ENCODE data around the gene RAB7B.

RAB7B gene

GRCh38 chr1:205992218-205992882, 10.8 kb downstream of the RAB7B start:
- TF ChIP-seq, protein P1, sequence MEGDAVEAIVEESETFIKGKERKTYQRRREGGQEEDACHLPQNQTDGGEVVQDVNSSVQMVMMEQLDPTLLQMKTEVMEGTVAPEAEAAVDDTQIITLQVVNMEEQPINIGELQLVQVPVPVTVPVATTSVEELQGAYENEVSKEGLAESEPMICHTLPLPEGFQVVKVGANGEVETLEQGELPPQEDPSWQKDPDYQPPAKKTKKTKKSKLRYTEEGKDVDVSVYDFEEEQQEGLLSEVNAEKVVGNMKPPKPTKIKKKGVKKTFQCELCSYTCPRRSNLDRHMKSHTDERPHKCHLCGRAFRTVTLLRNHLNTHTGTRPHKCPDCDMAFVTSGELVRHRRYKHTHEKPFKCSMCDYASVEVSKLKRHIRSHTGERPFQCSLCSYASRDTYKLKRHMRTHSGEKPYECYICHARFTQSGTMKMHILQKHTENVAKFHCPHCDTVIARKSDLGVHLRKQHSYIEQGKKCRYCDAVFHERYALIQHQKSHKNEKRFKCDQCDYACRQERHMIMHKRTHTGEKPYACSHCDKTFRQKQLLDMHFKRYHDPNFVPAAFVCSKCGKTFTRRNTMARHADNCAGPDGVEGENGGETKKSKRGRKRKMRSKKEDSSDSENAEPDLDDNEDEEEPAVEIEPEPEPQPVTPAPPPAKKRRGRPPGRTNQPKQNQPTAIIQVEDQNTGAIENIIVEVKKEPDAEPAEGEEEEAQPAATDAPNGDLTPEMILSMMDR (IDR thresholded peaks at IDR 0.05), result no peak
- no peaks in the 10 kb centered on the region for H3K9me3 ChIP-seq (ENCODE audit: control insufficient read depth, low read length)
- no peak overlapping the region for H3K9ac ChIP-seq
- H3K4me1 ChIP-seq, result no peaks in the 10 kb centered on the region
- H3K27me3 ChIP-seq (ENCODE audit: control insufficient read depth, insufficient read depth, low read length), result no peaks in the 10 kb centered on the region
- H3K27ac ChIP-seq, result no peak overlapping the region
- no peak overlapping the region for H3K4me3 ChIP-seq (ENCODE audit: low read depth, low read length)
- H3K79me2 ChIP-seq, result no peaks in the 10 kb centered on the region
- H3K36me3 ChIP-seq (ENCODE audit: control insufficient read depth, insufficient read depth, low read length), result no peaks in the 10 kb centered on the region
- no peak overlapping the region for H3K4me2 ChIP-seq (ENCODE audit: low read length)
- H2AFZ ChIP-seq, result no peak overlapping the region

- Histone ChIP-seq H3K36me3 (ENCODE audit: control insufficient read depth, insufficient read depth, low read length) (no peaks in the 10 kb centered on the region), H3K9me3 (ENCODE audit: control insufficient read depth, low read length) (no peaks in the 10 kb centered on the region), H3K79me2 (no peaks in the 10 kb centered on the region)
These were observed 12.0 kb downstream of the RAB7B start for GRCh38 chr1:205991237-205991636.

DNA sequence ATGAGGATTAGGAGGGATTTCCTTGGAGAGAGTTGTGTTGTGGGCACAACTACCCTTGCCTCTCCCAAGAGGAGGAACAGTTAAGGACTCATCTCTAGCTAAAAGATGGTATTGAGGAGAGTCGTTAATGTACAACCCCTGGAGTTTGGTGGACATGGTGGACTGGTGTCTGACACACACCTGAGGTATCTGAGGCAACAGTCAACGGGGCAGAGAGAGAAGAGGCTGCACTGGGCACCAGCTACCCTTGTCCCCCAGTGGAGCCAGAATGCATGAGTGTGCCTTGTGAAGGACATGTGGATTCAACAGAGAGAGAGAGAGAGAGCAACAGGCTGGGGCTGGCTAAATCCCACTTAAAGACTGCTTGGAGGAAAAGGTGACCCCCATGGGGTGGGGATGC, 13.0 kb downstream of the RAB7B start:
- H2AFZ ChIP-seq, result no peak overlapping the region
- TF ChIP-seq, protein P1 (IDR thresholded peaks at IDR 0.05), result no peak
- H3K4me1 ChIP-seq, result peaks cover 2% of the 10 kb centered on the region
- H3K4me2 ChIP-seq (ENCODE audit: low read length), result no peak overlapping the region
- H3K27ac ChIP-seq, result no peak overlapping the region
- no peaks in the 10 kb centered on the region for H3K79me2 ChIP-seq
- H3K4me3 ChIP-seq (ENCODE audit: low read depth, low read length), result no peak overlapping the region
- H3K27me3 ChIP-seq (ENCODE audit: control insufficient read depth, insufficient read depth, low read length), result no peaks in the 10 kb centered on the region
- H3K9me3 ChIP-seq (ENCODE audit: control insufficient read depth, low read length), result no peaks in the 10 kb centered on the region
- H3K9ac ChIP-seq, result no peak overlapping the region
- H3K36me3 ChIP-seq (ENCODE audit: control insufficient read depth, insufficient read depth, low read length), result no peaks in the 10 kb centered on the region

More at GRCh38 chr1:205991237-205991636, 12.0 kb downstream of the RAB7B start:
- Histone ChIP-seq H3K4me3 (ENCODE audit: low read depth, low read length) (no peak overlapping the region), H3K9ac (no peak overlapping the region), H3K4me1 (no peaks in the 10 kb centered on the region), H2AFZ (no peak overlapping the region), H3K27ac (no peak overlapping the region), H3K27me3 (ENCODE audit: control insufficient read depth, insufficient read depth, low read length) (no peaks in the 10 kb centered on the region), H3K4me2 (ENCODE audit: low read length) (no peak overlapping the region)
- TF ChIP-seq, protein P1 (IDR thresholded peaks at IDR 0.05), result no peak

DNA sequence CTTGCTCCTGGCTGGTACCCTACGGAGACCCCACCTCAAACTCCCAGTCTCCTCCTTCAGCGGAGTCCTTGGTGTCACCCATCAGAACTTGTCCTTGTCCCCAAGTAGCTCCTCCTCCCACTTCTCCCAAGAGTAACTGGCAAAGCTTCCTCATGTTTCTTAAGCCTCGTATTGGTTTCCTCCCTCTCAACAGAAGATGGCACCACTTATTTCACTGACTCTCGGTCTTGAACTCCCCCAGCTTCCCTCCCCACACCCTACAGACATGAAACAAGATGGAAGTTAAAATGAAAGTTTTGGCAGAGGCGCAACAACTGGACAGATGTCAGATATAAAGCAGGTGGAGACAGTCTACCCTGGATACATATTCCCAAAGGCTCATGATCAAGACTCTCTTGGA, 13.4 kb downstream of the RAB7B start:
- Histone ChIP-seq H3K9ac (no peak overlapping the region), H2AFZ (no peak overlapping the region), H3K27me3 (ENCODE audit: control insufficient read depth, insufficient read depth, low read length) (no peaks in the 10 kb centered on the region), H3K9me3 (ENCODE audit: control insufficient read depth, low read length) (no peaks in the 10 kb centered on the region), H3K36me3 (ENCODE audit: control insufficient read depth, insufficient read depth, low read length) (no peaks in the 10 kb centered on the region), H3K4me3 (ENCODE audit: low read depth, low read length) (no peak overlapping the region), H3K79me2 (no peaks in the 10 kb centered on the region), H3K27ac (no peak overlapping the region), H3K4me1 (peaks cover 2% of the 10 kb centered on the region), H3K4me2 (ENCODE audit: low read length) (no peak overlapping the region)
- TF ChIP-seq, protein P1 (IDR thresholded peaks at IDR 0.05), result no peak

- Histone ChIP-seq H3K27me3 (ENCODE audit: control insufficient read depth, insufficient read depth, low read length) (no peaks in the 10 kb centered on the region), H3K4me3 (ENCODE audit: low read depth, low read length) (no peak overlapping the region), H3K4me1 (peaks cover 3% of the 10 kb centered on the region), H3K4me2 (ENCODE audit: low read length) (no peak overlapping the region), H3K79me2 (no peaks in the 10 kb centered on the region), H3K9me3 (ENCODE audit: control insufficient read depth, low read length) (no peaks in the 10 kb centered on the region), H2AFZ (no peak overlapping the region), H3K9ac (no peak overlapping the region), H3K27ac (no peak overlapping the region), H3K36me3 (ENCODE audit: control insufficient read depth, insufficient read depth, low read length) (no peaks in the 10 kb centered on the region)
- TF ChIP-seq, protein P1 (IDR thresholded peaks at IDR 0.05), result no peak
These were observed 14.6 kb downstream of the RAB7B start for GRCh38 chr1:205988585-205988995.
